ENCODE data around the gene KPNA4.
A peak's percentile ranks its signal among the peaks of the same experiment; 100 is the strongest.
"Not testable (repeated sequence)": the region's sequence is repeated elsewhere in the genome, so short reads cannot be mapped to it uniquely, and the experiment has no call there.

The KPNA4 gene

DNA sequence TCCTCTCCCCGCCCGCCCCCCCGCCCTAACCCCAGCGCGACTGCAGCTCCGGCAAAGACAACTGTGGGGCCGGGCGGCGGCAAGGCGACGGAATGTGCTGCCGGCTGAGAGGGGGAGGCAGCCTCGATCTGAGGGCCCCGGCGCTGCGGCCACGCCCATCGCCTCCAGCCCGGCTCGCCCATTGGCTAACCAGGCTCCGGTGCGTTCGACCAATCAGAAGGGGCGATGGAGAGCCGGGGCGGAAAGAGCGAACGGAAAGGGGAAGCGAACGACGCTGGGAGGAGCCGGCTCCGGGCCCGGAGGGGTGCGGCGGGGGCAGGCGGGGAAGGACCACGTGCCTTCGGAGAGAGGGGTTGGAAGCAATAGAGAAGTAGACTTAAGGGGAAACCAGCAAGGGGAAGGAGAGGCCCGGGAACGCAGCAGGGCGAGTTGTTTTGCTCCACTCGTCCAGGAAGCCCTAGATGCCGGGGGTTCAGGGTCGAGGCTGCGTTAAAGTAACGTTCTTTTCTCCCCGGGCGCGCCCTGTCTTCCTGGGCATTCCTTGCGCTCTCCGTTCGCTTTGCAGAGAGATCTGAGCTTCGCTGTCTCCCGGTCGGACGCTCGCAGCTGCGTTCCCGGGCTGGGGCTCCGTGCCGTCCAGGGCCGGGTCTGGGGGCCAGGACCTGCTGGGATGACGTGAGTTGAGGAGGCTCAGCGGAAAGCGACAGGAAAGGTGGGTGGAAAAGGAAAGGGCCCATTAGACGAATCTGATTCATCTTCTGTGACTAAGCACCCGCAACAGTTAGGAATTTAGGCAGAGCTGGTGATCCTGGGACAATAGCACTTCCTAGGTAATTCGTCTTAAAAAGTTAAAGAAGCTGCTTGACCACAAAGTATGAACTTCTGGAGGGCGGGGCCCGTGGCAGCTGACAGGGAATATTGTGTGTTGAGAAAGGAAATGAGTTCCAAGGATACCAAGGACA is at the start of gene KPNA4:
Gene KPNA4, minus strand, starts transcription at position 130 of the 962 bp plus-strand sequence. CDS start 289 bp downstream, outside the sequence.
- peak; percentile 98 for FAIRE-seq

GRCh38 chr3:160613661-160614060 is 48.3 kb upstream of the KPNA4 start:
- no peak for FAIRE-seq
- DNase-seq (ENCODE audit: extremely low spot score, insufficient read length, low read depth): no peak

More for the DNA sequence above, at the start of gene KPNA4:
- DNase-seq (ENCODE audit: extremely low spot score, insufficient read length, low read depth): peak; percentile 89

GRCh38 chr3:160612386-160613075 is 47.2 kb upstream of the KPNA4 start:
- FAIRE-seq: no peak

GRCh38 chr3:160611141-160611540 is 45.8 kb upstream of the KPNA4 start:
- FAIRE-seq (no peak), DNase-seq (ENCODE audit: extremely low spot score, insufficient read length, low read depth) (no peak)

More at GRCh38 chr3:160612386-160613075, 47.2 kb upstream of the KPNA4 start:
- DNase-seq (ENCODE audit: extremely low spot score, insufficient read length, low read depth): no peak

GRCh38 chr3:160608870-160609269 is 43.5 kb upstream of the KPNA4 start:
- no peak for FAIRE-seq

DNA sequence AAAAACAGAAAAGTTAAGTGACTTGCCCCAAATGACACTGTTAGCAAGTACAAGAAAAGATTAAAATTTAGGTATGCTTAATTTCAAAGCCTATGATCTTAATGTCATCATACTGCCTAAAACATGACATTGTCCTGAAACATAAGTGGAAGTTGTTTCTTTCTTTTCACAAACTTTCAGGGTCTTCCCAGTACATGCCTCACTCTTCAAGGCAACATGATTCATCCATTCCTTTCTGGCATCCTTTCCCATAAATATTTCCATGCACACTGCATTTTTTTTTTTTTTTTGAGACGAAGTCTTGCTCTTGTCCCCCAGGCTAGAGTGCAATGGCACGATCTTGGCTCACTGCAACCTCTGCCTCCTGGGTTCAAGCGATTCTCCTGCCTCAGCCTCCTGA is 42.5 kb upstream of the KPNA4 start:
- no peak for DNase-seq (ENCODE audit: extremely low spot score, insufficient read length, low read depth)

More at GRCh38 chr3:160608870-160609269, 43.5 kb upstream of the KPNA4 start:
- no peak for DNase-seq (ENCODE audit: extremely low spot score, insufficient read length, low read depth)

DNA sequence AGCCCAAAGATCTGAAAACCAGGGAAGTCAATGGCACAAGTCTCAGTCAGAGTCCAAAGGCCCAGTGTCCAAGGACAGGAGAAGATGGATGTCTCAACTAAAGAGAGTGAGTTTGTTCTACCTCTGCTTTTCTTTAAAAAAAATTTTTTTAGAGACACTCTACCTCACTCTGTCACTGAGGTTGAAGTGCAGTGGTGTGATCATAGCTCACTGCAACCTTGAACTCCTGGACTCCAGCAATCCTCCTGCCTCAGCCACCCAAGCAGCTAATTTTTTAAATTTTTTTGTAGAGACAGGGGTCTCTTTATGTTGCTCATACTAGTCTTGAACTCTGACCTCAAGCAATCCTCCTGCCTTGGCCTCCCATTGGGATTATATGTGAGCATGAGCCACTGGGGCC is 39.9 kb upstream of the KPNA4 start:
- no peak for FAIRE-seq
- no peak for DNase-seq (ENCODE audit: extremely low spot score, insufficient read length, low read depth)

More for the DNA sequence above, 42.5 kb upstream of the KPNA4 start:
- FAIRE-seq: no peak

DNA sequence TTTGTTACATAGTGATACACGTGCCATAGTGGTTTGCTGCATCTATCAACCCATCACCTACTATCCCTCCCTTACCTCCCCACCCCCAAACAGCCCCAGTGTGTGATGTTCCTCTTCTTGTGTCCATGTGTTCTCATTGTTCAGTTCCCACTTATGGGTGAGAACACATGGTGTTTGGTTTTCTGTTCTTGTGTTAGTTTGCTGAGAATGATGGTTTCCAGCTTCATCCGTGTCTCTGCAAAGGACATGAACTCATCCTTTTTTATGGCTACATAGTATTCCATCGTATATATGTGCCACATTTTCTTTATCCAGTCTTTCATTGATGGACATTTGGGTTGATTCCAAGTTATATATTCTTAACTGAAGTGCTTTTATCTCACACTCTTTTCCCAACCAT is 38.5 kb upstream of the KPNA4 start:
- not testable (repeated sequence) for FAIRE-seq; DNase-seq (ENCODE audit: extremely low spot score, insufficient read length, low read depth)

DNA sequence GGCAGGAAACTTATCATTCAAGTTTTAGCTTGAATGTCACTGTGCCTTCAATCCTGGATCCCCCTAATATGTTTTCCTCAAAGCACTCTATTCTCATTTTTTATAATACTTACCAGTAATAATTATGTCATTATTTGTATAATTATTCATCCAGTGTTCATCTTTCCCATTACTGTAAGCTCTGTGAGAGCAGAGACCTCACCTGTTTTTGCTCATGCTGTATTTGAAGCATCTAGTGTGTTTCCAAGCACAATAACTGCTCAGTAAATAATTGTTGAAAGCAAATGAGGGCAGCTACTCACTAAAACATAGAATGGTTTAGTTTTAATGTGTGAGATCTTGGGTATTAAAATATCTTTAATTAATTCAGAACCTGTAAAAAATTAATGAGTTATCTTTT is 36.9 kb upstream of the KPNA4 start:
- DNase-seq (ENCODE audit: extremely low spot score, insufficient read length, low read depth): no peak
- no peak for FAIRE-seq

DNA sequence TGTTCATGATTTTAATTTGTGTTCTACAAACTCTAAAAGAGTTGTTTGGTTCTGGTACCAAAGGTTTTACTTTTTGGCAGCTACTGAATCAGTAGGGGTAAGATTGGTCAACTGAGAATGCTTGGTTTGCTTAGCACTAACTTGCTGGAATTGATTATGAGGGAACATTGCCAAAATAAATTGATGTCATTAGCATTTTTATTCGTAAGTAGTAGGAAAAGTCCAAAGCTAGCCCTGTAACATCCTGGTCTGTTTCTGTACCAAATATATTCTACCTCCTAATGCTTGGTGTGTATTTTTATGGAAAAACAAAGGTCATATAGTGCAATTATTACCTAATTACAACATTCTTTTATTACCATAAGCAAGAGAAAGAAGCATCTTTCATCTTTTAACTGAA is 35.9 kb upstream of the KPNA4 start:
- DNase-seq (ENCODE audit: extremely low spot score, insufficient read length, low read depth): no peak
- no peak for FAIRE-seq

DNA sequence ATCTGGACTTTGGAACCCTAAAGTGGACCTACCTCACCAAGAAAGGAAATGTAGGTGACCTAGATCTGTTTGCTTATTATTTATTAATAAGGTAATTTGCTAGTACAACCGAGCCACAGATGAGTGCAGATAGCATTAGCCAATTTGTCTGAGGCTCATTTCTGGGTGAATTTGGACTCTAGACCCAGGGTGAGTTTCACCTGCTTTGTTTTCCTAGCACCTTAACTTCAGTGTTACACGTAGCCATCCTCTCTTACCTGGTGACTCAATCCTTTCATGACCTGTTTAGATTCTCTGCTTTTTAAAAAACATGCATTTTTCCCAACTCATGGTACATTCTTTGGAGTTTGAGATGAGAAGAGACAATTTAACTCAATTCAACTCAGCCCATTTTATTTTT is 33.5 kb upstream of the KPNA4 start:
- DNase-seq (ENCODE audit: extremely low spot score, insufficient read length, low read depth): no peak

DNA sequence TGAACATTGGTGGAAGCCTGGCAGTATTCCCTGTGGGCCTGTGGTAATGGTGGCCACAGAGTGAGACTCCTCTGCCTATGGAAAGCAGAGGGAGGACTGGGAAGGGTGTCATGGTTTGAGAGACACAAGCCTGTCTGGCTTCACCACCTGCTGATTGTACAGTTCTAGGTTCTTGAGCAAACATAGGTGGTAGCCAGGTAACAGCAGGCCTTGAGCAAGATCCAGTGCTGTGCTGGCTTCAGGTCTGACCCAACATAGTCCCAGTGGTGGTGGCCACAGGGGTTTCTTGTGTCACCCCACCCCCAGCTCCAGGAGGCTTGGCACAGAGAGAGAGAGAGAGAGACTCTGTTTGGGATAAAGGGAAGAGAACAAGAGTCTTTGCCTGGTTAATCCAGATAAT is 22.7 kb upstream of the KPNA4 start:
- FAIRE-seq (no peak), DNase-seq (ENCODE audit: extremely low spot score, insufficient read length, low read depth) (no peak)

More for the DNA sequence above, 33.5 kb upstream of the KPNA4 start:
- FAIRE-seq: no peak

GRCh38 chr3:160587105-160587504 is 21.7 kb upstream of the KPNA4 start:
- no peak for FAIRE-seq
- no peak for DNase-seq (ENCODE audit: extremely low spot score, insufficient read length, low read depth)

DNA sequence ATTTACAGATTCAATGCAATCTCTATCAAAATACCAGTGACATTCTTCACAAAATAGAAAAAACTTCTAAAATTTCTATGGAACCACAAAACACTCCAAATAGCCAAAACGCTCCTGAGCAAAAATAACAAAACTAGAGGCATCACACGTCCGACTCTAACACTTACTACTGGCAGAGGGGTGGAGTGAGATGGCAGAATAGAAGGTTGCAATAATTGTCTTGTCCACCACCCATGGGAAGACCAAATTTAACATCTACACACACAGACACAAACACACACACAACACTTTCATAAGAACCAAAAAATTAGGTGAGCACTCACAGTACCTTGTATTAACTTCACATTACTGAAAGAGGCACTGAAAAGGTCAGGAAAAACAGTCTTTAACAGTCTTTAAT is 21.3 kb upstream of the KPNA4 start:
- no peak for DNase-seq (ENCODE audit: extremely low spot score, insufficient read length, low read depth)
- FAIRE-seq: no peak

- FAIRE-seq (no peak), DNase-seq (ENCODE audit: extremely low spot score, insufficient read length, low read depth) (no peak)
Measured at GRCh38 chr3:160583451-160583850, 18.1 kb upstream of the KPNA4 start.

GRCh38 chr3:160580938-160581337 is 15.6 kb upstream of the KPNA4 start:
- FAIRE-seq (no peak), DNase-seq (ENCODE audit: extremely low spot score, insufficient read length, low read depth) (no peak)

DNA sequence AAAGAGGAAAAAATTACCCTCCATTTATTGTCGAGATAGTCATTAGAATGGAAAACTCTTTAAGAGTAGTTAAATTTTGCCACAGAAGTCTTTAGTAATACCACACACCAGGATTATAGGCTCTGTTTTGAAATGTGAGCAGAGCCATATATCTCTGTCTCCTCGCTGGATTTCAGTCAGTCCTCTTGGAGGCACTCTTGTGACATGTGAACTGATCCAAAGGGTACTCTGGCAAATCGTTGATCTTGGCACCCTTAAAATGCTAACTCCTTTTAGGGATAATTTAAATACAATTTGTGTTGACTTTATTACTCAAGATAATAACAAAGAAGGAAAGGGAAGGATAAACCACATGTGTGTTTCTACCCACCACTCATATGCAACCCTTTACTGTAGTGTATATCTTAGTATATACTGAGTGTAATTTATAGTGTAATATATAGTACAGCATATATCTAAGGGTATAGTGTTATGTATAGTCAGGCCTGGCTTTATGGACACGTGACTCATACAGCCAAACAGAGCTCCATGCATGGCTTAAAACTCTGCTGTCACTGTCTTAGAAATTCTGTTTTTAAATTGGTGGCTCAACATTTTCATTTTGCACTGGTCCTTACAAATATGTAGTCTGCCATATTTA is 12.3 kb upstream of the KPNA4 start:
- FAIRE-seq (no peak), DNase-seq (ENCODE audit: extremely low spot score, insufficient read length, low read depth) (no peak)

DNA sequence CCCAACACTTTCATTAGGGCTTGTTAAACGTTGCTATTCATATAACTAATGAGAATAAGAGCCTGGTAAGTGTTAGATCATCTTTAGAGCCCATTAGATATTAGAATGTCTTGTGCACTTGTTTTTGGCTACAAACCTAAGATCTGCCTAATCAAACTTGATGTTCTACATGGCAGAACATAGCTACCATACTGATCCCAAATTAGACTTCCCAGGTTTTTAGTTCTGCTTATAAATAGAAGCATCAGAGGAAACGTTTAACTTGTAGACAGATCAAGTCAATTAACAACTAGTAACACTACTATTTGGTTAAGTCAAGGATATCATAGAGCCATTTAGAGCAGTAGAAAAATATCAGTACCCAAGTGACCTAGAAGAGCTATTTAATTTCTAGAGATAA is 11.7 kb upstream of the KPNA4 start:
- FAIRE-seq (no peak), DNase-seq (ENCODE audit: extremely low spot score, insufficient read length, low read depth) (no peak)

DNA sequence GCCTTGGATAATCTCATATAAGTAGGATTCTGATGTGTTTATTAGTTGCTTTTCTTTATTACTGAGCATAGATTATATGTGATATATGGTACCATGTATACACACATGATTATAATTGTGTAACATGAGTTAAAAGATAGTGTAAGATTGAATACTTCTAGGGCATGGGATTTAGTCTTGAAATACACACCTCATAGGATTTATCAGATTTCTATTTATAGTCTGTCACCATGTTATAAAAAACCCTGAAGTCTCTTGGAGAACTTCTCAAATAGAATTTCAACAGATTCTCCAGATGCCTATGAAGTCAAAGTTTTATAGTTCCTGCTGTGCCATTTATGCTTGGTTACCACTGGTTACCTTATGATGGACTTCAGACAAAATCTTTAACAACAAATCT is 11.2 kb upstream of the KPNA4 start:
- DNase-seq (ENCODE audit: extremely low spot score, insufficient read length, low read depth) (no peak), FAIRE-seq (no peak)

DNA sequence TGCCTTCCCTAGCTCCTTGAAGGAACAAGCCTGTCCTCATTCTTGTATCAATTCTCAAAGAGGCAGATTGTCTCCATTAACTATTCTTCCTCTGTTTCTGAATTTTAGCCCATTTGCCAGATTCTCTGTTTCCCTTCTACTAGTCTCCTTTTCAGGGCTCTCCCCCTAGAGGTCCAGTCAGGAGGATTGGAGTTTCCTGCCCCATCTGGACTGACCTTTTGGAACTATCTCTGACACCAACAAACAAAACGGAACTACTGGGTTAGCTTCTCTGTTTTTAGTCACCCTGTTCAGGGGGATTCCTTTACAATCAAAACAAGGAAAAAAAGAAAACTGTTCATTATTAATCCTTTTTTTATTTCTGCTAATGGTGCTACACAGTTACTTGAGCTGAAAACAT is 10.2 kb upstream of the KPNA4 start:
- DNase-seq (ENCODE audit: extremely low spot score, insufficient read length, low read depth) (no peak), FAIRE-seq (no peak)

DNA sequence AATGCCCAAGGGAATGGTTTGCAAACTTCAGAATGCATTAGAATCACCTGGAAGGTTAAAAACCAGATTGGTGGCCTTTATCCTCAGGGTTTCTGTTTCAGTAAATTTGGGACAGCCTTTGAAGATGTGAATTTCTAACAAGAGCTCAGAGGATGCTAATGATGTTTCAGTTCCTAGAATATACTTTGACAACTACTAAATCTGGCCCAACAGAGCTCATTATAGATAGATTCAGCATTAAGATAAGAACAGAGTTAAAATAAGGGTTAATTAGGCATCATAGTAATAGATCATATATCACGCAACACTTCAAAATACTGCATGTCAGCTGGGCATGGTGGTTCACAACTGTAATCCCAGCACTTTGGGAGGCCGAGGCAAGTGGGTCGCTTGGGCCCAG is 9.3 kb upstream of the KPNA4 start:
- FAIRE-seq (no peak), DNase-seq (ENCODE audit: extremely low spot score, insufficient read length, low read depth) (no peak)

Measured in GM18507 (cell line).